Vagina (tissue), 2 donors: Measurements from ENCODE around the gene PSEN2.

ENCODE experiments used
- CTCF ChIP-seq, 3 experiments: fragments of 450-650 bp in 2 of 3; fragments of 200-600 bp in 1 of 3; sonication (generic) in 1 of 3; IDR thresholded peaks; one replicate each; pipeline ENCODE4 v1.5.1; 2017 to 2019; ENCODE audit warnings: antibody characterized with exemption in 3 of 3, mild to moderate bottlenecking in 2 of 3, moderate library complexity in 2 of 3
- POLR2A ChIP-seq, 2 donors: fragments of 450-650 bp; IDR thresholded peaks; one replicate each; pipeline ENCODE4 v1.6.1; 2017; ENCODE audit warnings: antibody characterized with exemption in 2 of 2, mild to moderate bottlenecking in 2 of 2, moderate library complexity in 2 of 2

DNA sequence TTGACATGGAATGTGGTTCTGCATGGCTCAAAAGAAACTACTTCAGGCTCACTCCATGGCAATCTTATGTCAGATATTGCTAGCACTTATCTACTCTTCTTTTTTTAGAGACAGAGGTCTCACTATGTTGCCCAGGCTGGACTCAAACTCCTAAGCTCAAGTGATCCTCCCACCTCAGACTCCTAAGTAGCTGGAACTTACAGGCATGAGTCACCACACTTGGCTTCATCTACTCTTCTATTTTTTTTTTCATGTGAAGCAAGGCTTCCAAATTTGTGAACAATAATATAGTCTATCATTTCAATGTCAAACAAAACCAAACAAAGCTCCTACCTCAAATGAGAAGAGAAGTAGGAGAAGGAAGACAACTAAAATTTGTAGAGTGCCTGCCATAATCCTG, 7.5 kb upstream of the PSEN2 start:
- no peak for TF ChIP-seq CTCF (IDR thresholded peaks at IDR 0.05)
- no peak for TF ChIP-seq POLR2A (IDR thresholded peaks at IDR 0.05)
